ENCODE measurements around the gene TCERG1L. TPM values are rescaled to one million over a fixed set of nuclear protein-coding genes. Genes with fewer than 3 reads are reported as not detected.

The TCERG1L gene
- total RNA-seq, 2 donors from 2014 or later = 0.12 TPM; not detected in 1

DNA sequence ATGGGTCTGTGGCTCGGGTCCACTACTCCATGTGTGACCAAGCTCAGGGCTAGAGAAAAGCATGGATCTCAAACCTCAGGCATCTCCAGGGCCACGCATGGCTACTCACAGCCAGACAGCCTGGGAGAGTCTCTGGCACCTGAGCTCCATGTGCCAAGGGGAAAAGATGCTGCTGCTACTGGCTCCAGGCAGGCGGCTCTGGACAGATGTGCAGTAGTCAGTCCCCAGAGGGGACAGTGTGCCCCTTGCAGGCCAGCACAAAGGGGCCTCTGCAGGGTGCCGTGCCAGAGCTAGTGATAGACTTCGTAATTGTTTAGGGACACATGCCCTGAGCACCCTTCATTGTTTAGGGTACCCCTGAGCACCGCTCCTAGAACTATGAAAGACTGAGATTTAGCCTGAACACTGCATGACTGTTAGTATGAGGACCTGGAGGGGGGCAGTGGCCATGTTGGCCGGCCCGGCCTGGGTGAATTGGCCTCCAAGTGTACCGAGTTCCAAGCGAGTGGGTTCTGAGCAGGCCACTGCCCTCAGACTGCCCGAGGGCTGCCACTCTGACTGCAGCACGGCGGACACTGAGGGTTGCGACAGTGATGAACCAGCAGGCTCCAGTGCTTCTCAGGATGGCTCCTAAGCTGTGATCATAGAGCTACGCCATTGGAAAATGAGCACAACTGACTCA, 80.7 kb downstream of the TCERG1L start:
- no peaks in the 10 kb centered on the region for H3K36me3 ChIP-seq
- no peak for TF ChIP-seq CTCF (IDR thresholded peaks at IDR 0.05)
- no peaks in the 10 kb centered on the region for H3K27me3 ChIP-seq
- H3K9me3 ChIP-seq = peaks cover 0 to 10% of the 10 kb centered on the region in 2 donors
- DNase-seq (ENCODE audit: low spot score) = no peak
- H3K4me3 ChIP-seq = no peak overlapping the region
- no peak overlapping the region for H3K27ac ChIP-seq
- no peaks in the 10 kb centered on the region for H3K4me1 ChIP-seq

- Histone ChIP-seq H3K9me3 (peaks cover 0 to 10% of the 10 kb centered on the region in 2 donors), H3K27me3 (no peaks in the 10 kb centered on the region), H3K36me3 (no peaks in the 10 kb centered on the region), H3K4me1 (no peaks in the 10 kb centered on the region), H3K27ac (no peak overlapping the region), H3K4me3 (no peak overlapping the region)
- TF ChIP-seq CTCF (IDR thresholded peaks at IDR 0.05) = no peak
- no peak for DNase-seq (ENCODE audit: low spot score)
Measured at GRCh38 chr10:131230166-131230565, 81.4 kb downstream of the TCERG1L start.

DNA sequence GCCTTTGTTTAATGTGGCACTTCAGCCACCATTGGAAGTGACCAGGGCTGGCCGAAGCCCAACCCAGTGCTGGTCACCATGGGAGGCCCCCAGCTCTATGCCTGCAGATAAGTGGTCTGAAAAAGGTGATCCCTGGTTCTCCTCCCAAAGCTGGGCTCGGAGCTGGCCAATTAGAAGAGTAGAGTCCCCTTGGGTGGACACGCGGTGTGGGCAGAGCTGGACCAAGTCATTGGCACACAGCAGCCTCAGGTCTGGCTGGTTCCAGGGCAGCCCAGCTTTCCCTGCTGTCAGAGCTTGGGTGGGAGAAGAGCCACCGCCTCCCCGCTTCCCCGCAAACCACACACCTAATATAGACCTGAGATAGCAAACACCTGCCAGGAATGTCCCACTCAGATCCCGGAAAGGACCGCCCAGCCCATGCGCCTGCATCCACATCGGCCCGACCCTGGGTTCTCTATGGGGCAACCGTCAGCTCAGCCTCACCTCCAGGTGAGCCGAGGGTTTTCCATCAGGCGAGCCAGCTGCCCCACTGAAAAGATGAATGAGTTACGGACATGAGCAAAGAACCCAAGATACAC, 84.3 kb downstream of the TCERG1L start:
- Histone ChIP-seq H3K4me1 (no peaks in the 10 kb centered on the region), H3K9me3 (peaks cover 0 to 10% of the 10 kb centered on the region in 2 donors), H3K27ac (no peak overlapping the region), H3K27me3 (no peaks in the 10 kb centered on the region), H3K4me3 (no peak overlapping the region), H3K36me3 (no peaks in the 10 kb centered on the region)
- DNase-seq (ENCODE audit: low spot score) = no peak
- no peak for TF ChIP-seq CTCF (IDR thresholded peaks at IDR 0.05)

- Histone ChIP-seq H3K4me3 (no peak overlapping the region), H3K4me1 (no peaks in the 10 kb centered on the region), H3K27me3 (no peaks in the 10 kb centered on the region), H3K36me3 (no peaks in the 10 kb centered on the region), H3K27ac (no peak overlapping the region), H3K9me3 (peaks cover 0 to 10% of the 10 kb centered on the region in 2 donors)
- no peak for TF ChIP-seq CTCF (IDR thresholded peaks at IDR 0.05)
- no peak for DNase-seq (ENCODE audit: low spot score)
Measured at GRCh38 chr10:131226446-131227162, 84.9 kb downstream of the TCERG1L start.

DNA sequence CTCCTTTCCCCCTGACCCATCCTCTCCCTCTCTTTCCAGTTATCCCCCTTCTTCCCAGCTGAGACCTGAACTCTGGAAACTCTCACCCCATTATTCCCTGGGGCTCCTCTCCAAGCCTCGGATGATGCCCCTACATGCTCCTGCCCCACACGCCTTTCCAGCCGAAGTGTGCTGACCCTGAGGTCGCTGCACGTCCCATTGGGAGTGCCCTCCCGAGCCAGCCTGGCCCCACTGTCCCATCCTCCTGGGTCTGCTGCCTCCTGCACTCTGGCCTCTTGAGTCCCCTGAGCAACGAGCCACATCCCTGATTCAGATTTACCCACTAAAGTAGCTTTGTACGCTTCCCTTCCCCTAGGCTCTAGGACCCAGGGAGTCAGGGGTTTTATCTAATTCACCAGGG, 87.4 kb downstream of the TCERG1L start:
- TF ChIP-seq CTCF (IDR thresholded peaks at IDR 0.05) = no peak
- Histone ChIP-seq H3K4me1 (no peaks in the 10 kb centered on the region), H3K27ac (no peak overlapping the region), H3K4me3 (no peak overlapping the region), H3K9me3 (peaks cover 0 to under 1% of the 10 kb centered on the region in 2 donors), H3K36me3 (no peaks in the 10 kb centered on the region), H3K27me3 (no peaks in the 10 kb centered on the region)
- no peak for DNase-seq (ENCODE audit: low spot score)

Measured in right atrium auricular region (tissue), 2 donors.